Testis (tissue), 2 donors: ENCODE results near the gene GRIA4.

Experiments
- POLR2A ChIP-seq: fragments of 450-650 bp; IDR thresholded peaks from one replicate; pipeline ENCODE4 v1.6.1; 2017; ENCODE audit warnings: antibody characterized with exemption, mild to moderate bottlenecking, moderate library complexity
- TF ChIP-seq, protein P1 (sequence below), 3 experiments: fragments of 450-650 bp in 2 of 3; fragments of 200-600 bp in 1 of 3; sonication (generic) in 1 of 3; IDR thresholded peaks; one replicate each; pipeline ENCODE4 v1.5.1; 2016 to 2019; ENCODE audit warnings: antibody characterized with exemption in 3 of 3, mild to moderate bottlenecking in 2 of 3, moderate library complexity in 1 of 3

DNA sequence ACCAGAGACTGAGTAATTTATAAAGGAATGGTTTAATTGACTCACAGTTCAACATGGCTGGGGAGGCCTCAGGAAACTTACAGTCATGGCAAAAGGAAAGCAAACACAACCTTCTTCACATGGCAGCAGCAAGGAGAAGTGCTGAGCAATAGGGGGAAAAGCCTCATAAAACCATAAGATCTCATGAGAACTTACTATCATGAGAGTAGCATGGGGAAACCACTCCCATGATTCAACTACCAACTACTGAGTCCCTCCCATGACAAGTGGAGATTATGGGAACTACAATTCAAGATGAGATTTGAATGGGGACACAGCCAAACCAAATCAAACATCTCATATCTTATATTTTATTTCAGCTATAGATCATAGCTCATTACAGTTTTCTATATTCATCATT, 33.0 kb downstream of the GRIA4 start:
- TF ChIP-seq, protein P1, sequence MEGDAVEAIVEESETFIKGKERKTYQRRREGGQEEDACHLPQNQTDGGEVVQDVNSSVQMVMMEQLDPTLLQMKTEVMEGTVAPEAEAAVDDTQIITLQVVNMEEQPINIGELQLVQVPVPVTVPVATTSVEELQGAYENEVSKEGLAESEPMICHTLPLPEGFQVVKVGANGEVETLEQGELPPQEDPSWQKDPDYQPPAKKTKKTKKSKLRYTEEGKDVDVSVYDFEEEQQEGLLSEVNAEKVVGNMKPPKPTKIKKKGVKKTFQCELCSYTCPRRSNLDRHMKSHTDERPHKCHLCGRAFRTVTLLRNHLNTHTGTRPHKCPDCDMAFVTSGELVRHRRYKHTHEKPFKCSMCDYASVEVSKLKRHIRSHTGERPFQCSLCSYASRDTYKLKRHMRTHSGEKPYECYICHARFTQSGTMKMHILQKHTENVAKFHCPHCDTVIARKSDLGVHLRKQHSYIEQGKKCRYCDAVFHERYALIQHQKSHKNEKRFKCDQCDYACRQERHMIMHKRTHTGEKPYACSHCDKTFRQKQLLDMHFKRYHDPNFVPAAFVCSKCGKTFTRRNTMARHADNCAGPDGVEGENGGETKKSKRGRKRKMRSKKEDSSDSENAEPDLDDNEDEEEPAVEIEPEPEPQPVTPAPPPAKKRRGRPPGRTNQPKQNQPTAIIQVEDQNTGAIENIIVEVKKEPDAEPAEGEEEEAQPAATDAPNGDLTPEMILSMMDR (IDR thresholded peaks at IDR 0.05): no peak
- TF ChIP-seq POLR2A: no peak
